ENCODE measurements around the gene KNTC1.
"Not testable (repeated sequence)": the region's sequence is repeated elsewhere in the genome, so short reads cannot be mapped to it uniquely, and the experiment has no call there.

DNA sequence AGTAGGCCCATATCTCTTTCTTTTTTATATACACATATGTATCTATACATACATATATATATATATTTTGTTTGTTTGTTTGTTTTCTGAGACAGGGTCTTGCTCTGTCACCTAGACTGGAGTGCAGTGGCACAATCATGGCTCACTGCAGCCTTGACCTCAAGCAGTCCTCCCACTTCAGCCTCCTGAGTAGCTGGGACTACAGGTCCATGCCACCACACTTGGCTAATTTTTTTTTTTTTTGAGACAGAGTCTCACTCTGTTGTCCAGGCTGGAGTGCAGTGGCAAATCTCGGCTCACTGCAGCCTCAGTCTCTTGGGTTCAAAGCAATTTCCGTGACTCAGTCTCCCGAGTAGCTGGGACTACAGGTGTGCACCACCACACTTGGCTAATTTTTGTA lies 39.2 kb upstream of the KNTC1 start:
- TF ChIP-seq, protein P1, sequence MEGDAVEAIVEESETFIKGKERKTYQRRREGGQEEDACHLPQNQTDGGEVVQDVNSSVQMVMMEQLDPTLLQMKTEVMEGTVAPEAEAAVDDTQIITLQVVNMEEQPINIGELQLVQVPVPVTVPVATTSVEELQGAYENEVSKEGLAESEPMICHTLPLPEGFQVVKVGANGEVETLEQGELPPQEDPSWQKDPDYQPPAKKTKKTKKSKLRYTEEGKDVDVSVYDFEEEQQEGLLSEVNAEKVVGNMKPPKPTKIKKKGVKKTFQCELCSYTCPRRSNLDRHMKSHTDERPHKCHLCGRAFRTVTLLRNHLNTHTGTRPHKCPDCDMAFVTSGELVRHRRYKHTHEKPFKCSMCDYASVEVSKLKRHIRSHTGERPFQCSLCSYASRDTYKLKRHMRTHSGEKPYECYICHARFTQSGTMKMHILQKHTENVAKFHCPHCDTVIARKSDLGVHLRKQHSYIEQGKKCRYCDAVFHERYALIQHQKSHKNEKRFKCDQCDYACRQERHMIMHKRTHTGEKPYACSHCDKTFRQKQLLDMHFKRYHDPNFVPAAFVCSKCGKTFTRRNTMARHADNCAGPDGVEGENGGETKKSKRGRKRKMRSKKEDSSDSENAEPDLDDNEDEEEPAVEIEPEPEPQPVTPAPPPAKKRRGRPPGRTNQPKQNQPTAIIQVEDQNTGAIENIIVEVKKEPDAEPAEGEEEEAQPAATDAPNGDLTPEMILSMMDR (IDR thresholded peaks at IDR 0.05) = not testable (repeated sequence)
- TF ChIP-seq ZFX (IDR thresholded peaks at IDR 0.05; ENCODE audit: borderline replicate concordance) = not testable (repeated sequence)

Data from 22Rv1 (cell line).